ENCODE data around the gene PRKAG1. TPM values are rescaled to one million over a fixed set of nuclear protein-coding genes. Genes with fewer than 3 reads are reported as not detected.

The PRKAG1 gene
- total RNA-seq, 2 experiments from 2014 or later = 69.4 to 70.0 TPM

Other genes starting within 250 kb of the PRKAG1 start
- under 1 TPM; 0.13 to 0.25 TPM for gene ADCY6, start 229.7 kb downstream of the PRKAG1 start, total RNA-seq
- gene CACNB3, start 200.3 kb downstream of the PRKAG1 start, total RNA-seq = 1 to 10 TPM; 6.1 to 8.3 TPM
- gene DDX23, start 166.6 kb downstream of the PRKAG1 start, total RNA-seq = 100 to 1,000 TPM; 131 to 132 TPM
- gene RND1, start 152.9 kb downstream of the PRKAG1 start, total RNA-seq = 1 to 10 TPM; 2.3 to 2.9 TPM
- 100 to 1,000 TPM; 131 TPM for gene FKBP11, start 93.3 kb downstream of the PRKAG1 start, total RNA-seq
- gene ARF3, start 61.3 kb downstream of the PRKAG1 start, total RNA-seq = 10 to 100 TPM; 93.7 to 97.1 TPM
- under 1 TPM; 0.34 to 0.40 TPM for gene WNT10B, start 47.0 kb downstream of the PRKAG1 start, total RNA-seq
- not detected for gene WNT1, start 40.5 kb downstream of the PRKAG1 start, total RNA-seq
- 1 to 10 TPM; 1.2 TPM for gene DDN, start 19.4 kb downstream of the PRKAG1 start, total RNA-seq
- gene KMT2D, start 42.0 kb upstream of the PRKAG1 start, total RNA-seq = 10 to 100 TPM; 67.6 to 69.5 TPM
- 10 to 100 TPM; 10.8 to 12.9 TPM for gene RHEBL1, start 51.2 kb upstream of the PRKAG1 start, total RNA-seq
- not detected for gene DHH, start 76.0 kb upstream of the PRKAG1 start, total RNA-seq
- 10 to 100 TPM; 32.5 to 34.9 TPM for gene LMBR1L, start 92.1 kb upstream of the PRKAG1 start, total RNA-seq
- gene TUBA1B, start 112.6 kb upstream of the PRKAG1 start, total RNA-seq = 1,000 to 10,000 TPM; 2,411 to 2,430 TPM
- gene TUBA1A, start 170.3 kb upstream of the PRKAG1 start, total RNA-seq = 10 to 100 TPM; 58.9 to 61.1 TPM
- gene TUBA1C, start 246.3 kb upstream of the PRKAG1 start, total RNA-seq = 100 to 1,000 TPM; 340 to 347 TPM

All from activated CD8-positive, alpha-beta memory T cell treated with anti-CD3 and anti-CD28 coated beads for 36 hours (primary cell).